H9 (cell line): ENCODE measurements around the gene MEGF9. TPM values are rescaled to one million over a fixed set of nuclear protein-coding genes. Genes with fewer than 3 reads are reported as not detected.

Source experiments
- DNase-seq: peaks from one replicate; pipeline ENCODE4 v3.0.0-alpha.2; 2017
- H2AFZ ChIP-seq: one replicate; pipeline ENCODE4 v1.6.1; 2013; ENCODE audit warnings: mild to moderate bottlenecking, low read length, control low read depth, moderate library complexity
- H2AK5ac ChIP-seq: 2 replicates; pipeline ENCODE4 v1.6.1; 2013; ENCODE audit warnings: low read length, control low read depth, mixed read lengths; ENCODE audit not compliant: insufficient read length
- H2BK120ac ChIP-seq: one replicate; pipeline ENCODE4 v1.6.1; 2013; ENCODE audit warnings: low read depth, mild to moderate bottlenecking, low read length, control low read depth, inconsistent platforms; ENCODE audit not compliant: poor library complexity, severe bottlenecking
- H2BK12ac ChIP-seq: 2 replicates; pipeline ENCODE4 v1.6.1; 2013; ENCODE audit warnings: low read length, control low read depth, mixed read lengths, low read depth; ENCODE audit not compliant: insufficient read length
- H2BK15ac ChIP-seq: 2 replicates; pipeline ENCODE4 v1.6.1; 2013; ENCODE audit warnings: low read depth, low read length, control low read depth
- H2BK20ac ChIP-seq: one replicate; pipeline ENCODE4 v1.6.1; 2013; ENCODE audit warnings: low read depth, mild to moderate bottlenecking, low read length, control low read depth, inconsistent platforms; ENCODE audit not compliant: poor library complexity, severe bottlenecking
- H2BK5ac ChIP-seq: 2 replicates; pipeline ENCODE4 v1.6.1; 2013; ENCODE audit warnings: low read length, control low read depth, mixed read lengths; ENCODE audit not compliant: insufficient read length
- H3K14ac ChIP-seq: 2 replicates; pipeline ENCODE4 v1.6.1; 2013; ENCODE audit warnings: low read length, control low read depth; ENCODE audit not compliant: insufficient read depth
- H3K18ac ChIP-seq: 2 replicates; pipeline ENCODE4 v1.6.1; 2013; ENCODE audit warnings: low read depth, mild to moderate bottlenecking, mixed read lengths, low read length, control low read depth; ENCODE audit not compliant: insufficient read length
- H3K23ac ChIP-seq: 2 replicates; pipeline ENCODE4 v1.6.1; 2013; ENCODE audit warnings: low read length, control low read depth, mixed read lengths, low read depth; ENCODE audit not compliant: insufficient read length
- H3K23me2 ChIP-seq: 2 replicates; pipeline ENCODE4 v1.6.1; 2013; ENCODE audit warnings: low read depth, mild to moderate bottlenecking, mixed read lengths, low read length, control low read depth; ENCODE audit not compliant: insufficient read length, poor library complexity, severe bottlenecking
- H3K27ac ChIP-seq: 2 replicates; pipeline ENCODE4 v1.5.1; 2013; ENCODE audit warnings: low read length, control low read depth, mixed read lengths, low read depth; ENCODE audit not compliant: insufficient read length
- H3K27me3 ChIP-seq: 2 replicates; pipeline ENCODE4 v1.6.1; 2013; ENCODE audit warnings: low read length, control low read depth, inconsistent platforms; ENCODE audit not compliant: insufficient read depth
- H3K4ac ChIP-seq: 2 replicates; pipeline ENCODE4 v1.6.1; 2013; ENCODE audit warnings: low read depth, mild to moderate bottlenecking, control low read depth, inconsistent platforms, low read length, moderate library complexity
- H3K4me1 ChIP-seq: 2 replicates; pipeline ENCODE4 v1.6.1; 2013; ENCODE audit warnings: low read length, control low read depth, inconsistent platforms; ENCODE audit not compliant: insufficient read depth
- H3K4me2 ChIP-seq: 2 replicates; pipeline ENCODE4 v1.6.1; 2013; ENCODE audit warnings: low read length, control low read depth, mixed read lengths; ENCODE audit not compliant: insufficient read length, insufficient read depth
- H3K56ac ChIP-seq: 2 replicates; pipeline ENCODE4 v1.6.1; 2013; ENCODE audit warnings: low read depth, mild to moderate bottlenecking, mixed read lengths, low read length, control low read depth; ENCODE audit not compliant: insufficient read length
- H3K79me1 ChIP-seq: 2 replicates; pipeline ENCODE4 v1.6.1; 2013; ENCODE audit warnings: low read depth, mild to moderate bottlenecking, moderate library complexity, low read length, control low read depth, inconsistent platforms; ENCODE audit not compliant: insufficient read depth, poor library complexity, severe bottlenecking
- H3K79me2 ChIP-seq: 2 replicates; pipeline ENCODE4 v1.6.1; 2013; ENCODE audit warnings: low read length, control low read depth, inconsistent platforms; ENCODE audit not compliant: insufficient read depth
- H3K9ac ChIP-seq: 2 replicates; pipeline ENCODE4 v1.6.1; 2013; ENCODE audit warnings: low read length, control low read depth, mixed read lengths; ENCODE audit not compliant: insufficient read length; ENCODE audit errors: extremely low read depth
- H3K9me3 ChIP-seq: one replicate; pipeline ENCODE4 v1.6.1; 2013; ENCODE audit warnings: low read depth, low read length, inconsistent platforms; ENCODE audit not compliant: control insufficient read depth
- H3T11ph ChIP-seq: one replicate; pipeline ENCODE4 v1.6.1; 2013; ENCODE audit warnings: mild to moderate bottlenecking, low read length, control low read depth, inconsistent platforms
- H4K20me1 ChIP-seq: one replicate; pipeline ENCODE4 v1.6.1; 2013; ENCODE audit not compliant: control insufficient read depth, insufficient read length, insufficient read depth
- H4K5ac ChIP-seq: 2 replicates; pipeline ENCODE4 v1.6.1; 2013; ENCODE audit warnings: low read depth, mild to moderate bottlenecking, mixed read lengths, low read length, control low read depth; ENCODE audit not compliant: insufficient read length
- H4K8ac ChIP-seq: replicated peaks from 2 replicates; pipeline ENCODE4 v1.6.1; 2013; ENCODE audit warnings: low read length, control low read depth, mixed read lengths, low read depth; ENCODE audit not compliant: insufficient read length
- H4K91ac ChIP-seq: 2 replicates; pipeline ENCODE4 v1.6.1; 2013; ENCODE audit warnings: low read depth, mild to moderate bottlenecking, moderate library complexity, mixed read lengths, low read length, control low read depth; ENCODE audit not compliant: insufficient read length
- H3K27ac Mint-ChIP-seq, 3 experiments: 2 replicates in 2 of 3; 3 replicates in 1 of 3; pipeline ENCODE4 v1.8.0; 2020 to 2021; ENCODE audit warnings: mixed read lengths in 3 of 3, mild to moderate bottlenecking in 1 of 3, moderate library complexity in 1 of 3
- H3K27me3 Mint-ChIP-seq: 2 replicates; pipeline ENCODE4 v1.8.0; 2021; ENCODE audit warnings: low read depth, mild to moderate bottlenecking, moderate library complexity, mixed read lengths
- H3K36me3 Mint-ChIP-seq, 3 experiments: 2 replicates in 2 of 3; 3 replicates in 1 of 3; pipeline ENCODE4 v1.8.0; 2020 to 2021; ENCODE audit warnings: low read depth in 3 of 3, mixed read lengths in 3 of 3; ENCODE audit not compliant: insufficient read depth in 1 of 3
- H3K4me1 Mint-ChIP-seq, 2 experiments: 2 replicates each; pipeline ENCODE4 v1.8.0; 2020; ENCODE audit warnings: mixed read lengths in 2 of 2
- H3K4me3 Mint-ChIP-seq, 2 experiments: 2 replicates in 1 of 2; 3 replicates in 1 of 2; pipeline ENCODE4 v1.8.0; 2020 to 2021; ENCODE audit warnings: mild to moderate bottlenecking in 2 of 2, mixed read lengths in 2 of 2, moderate library complexity in 1 of 2
- H3K9me3 Mint-ChIP-seq, 2 experiments: 2 replicates in 1 of 2; 3 replicates in 1 of 2; pipeline ENCODE4 v1.8.0; 2020; ENCODE audit warnings: mild to moderate bottlenecking in 2 of 2, mixed read lengths in 2 of 2, moderate library complexity in 1 of 2
- CTCF ChIP-seq: fragments of 200-600 bp; sonication (generic); conservative IDR thresholded peaks from 3 replicates; pipeline ENCODE4 v1.8.0; 2021; ENCODE audit warnings: antibody characterized with exemption, mild to moderate bottlenecking
- WGBS: extraction: QIAGEN DNeasy Blood & Tissue Kit; methylation state at CpG from one replicate; pipeline ENCODE4 v1.1.7; 2013; ENCODE audit warnings: missing lambda C conversion rate, low lambda C conversion rate, mixed read lengths; ENCODE audit not compliant: insufficient read length; ENCODE audit errors: extremely low coverage; 5-methylcytosine and 5-hydroxymethylcytosine counted together
- total RNA-seq: library from RNA; stranded (reverse); gene quantifications from 2 replicates; pipeline ENCODE4 v1.2.1, GENCODE V29; 2021

The MEGF9 gene
- total RNA-seq, 1 experiment from 2014 or later: 0.94 TPM

GRCh38 chr9:120637919-120638318 lies 76.4 kb downstream of the MEGF9 start:
- no peak overlapping the region for H3K9ac ChIP-seq
- no peaks in the 10 kb centered on the region; the same call in 1 of the 2 replicates for H3K27me3 ChIP-seq
- no peak overlapping the region for H3K4ac ChIP-seq
- no peak overlapping the region for H3K56ac ChIP-seq
- no peak overlapping the region for H4K8ac ChIP-seq
- no peak overlapping the region for H2BK15ac ChIP-seq
- H3K23me2 ChIP-seq: no peaks in the 10 kb centered on the region
- Mint-ChIP-seq H3K9me3 (peaks cover 13 to 19% of the 10 kb centered on the region in 2 experiments), H3K27ac (no peak overlapping the region), H3K27me3 (peaks cover 1% of the 10 kb centered on the region; the same call in 1 of the 2 replicates), H3K4me1 (peaks cover 0 to 5% of the 10 kb centered on the region in 2 experiments; a peak in 2 of 4 replicates), H3K4me3 (no peak overlapping the region), H3K36me3 (peaks cover 3 to 13% (median 4%) of the 10 kb centered on the region in 3 experiments; a peak in 5 of 7 replicates)
- H3K79me2 ChIP-seq: no peaks in the 10 kb centered on the region
- H2BK120ac ChIP-seq: no peak overlapping the region
- no peak overlapping the region for H2BK20ac ChIP-seq
- no peak overlapping the region for H2BK5ac ChIP-seq
- H3K23ac ChIP-seq: no peak overlapping the region
- H4K20me1 ChIP-seq: no peaks in the 10 kb centered on the region
- no peak overlapping the region for H2AFZ ChIP-seq
- H3K14ac ChIP-seq: no peak overlapping the region
- no peaks in the 10 kb centered on the region for H3K4me1 ChIP-seq
- H4K5ac ChIP-seq: no peak overlapping the region
- H3K79me1 ChIP-seq: no peaks in the 10 kb centered on the region
- H2AK5ac ChIP-seq: no peak overlapping the region
- H4K91ac ChIP-seq: no peak overlapping the region
- H2BK12ac ChIP-seq: no peak overlapping the region
- no peak for DNase-seq
- no peak overlapping the region for H3T11ph ChIP-seq
- no peak overlapping the region for H3K18ac ChIP-seq
- H3K27ac ChIP-seq: no peak overlapping the region
- WGBS: no CpG with 5 or more reads among the region's 5 CpGs
- no peak overlapping the region for H3K4me2 ChIP-seq
- no peak for TF ChIP-seq CTCF
- H3K9me3 ChIP-seq: no peaks in the 10 kb centered on the region
